Subcutaneous adipose tissue (tissue), 4 donors: ENCODE results near the gene GIMD1. TPM values are rescaled to one million over a fixed set of nuclear protein-coding genes. Genes with fewer than 3 reads are reported as not detected.

Source experiments
- total RNA-seq, 4 donors: library from RNA; depleted of rRNA; stranded (reverse); fragments of >200 nt; gene quantifications; one replicate each; pipeline ENCODE4 v1.1.0, GENCODE V29; 2016
- TF ChIP-seq, protein P1 (sequence below): fragments of 450-650 bp; IDR thresholded peaks from one replicate; pipeline ENCODE4 v1.5.1; 2016; ENCODE audit warnings: low read depth, mild to moderate bottlenecking, control low read depth, antibody characterized with exemption, moderate library complexity

GIMD1 gene
- total RNA-seq, 4 donors from 2014 or later: not detected

DNA sequence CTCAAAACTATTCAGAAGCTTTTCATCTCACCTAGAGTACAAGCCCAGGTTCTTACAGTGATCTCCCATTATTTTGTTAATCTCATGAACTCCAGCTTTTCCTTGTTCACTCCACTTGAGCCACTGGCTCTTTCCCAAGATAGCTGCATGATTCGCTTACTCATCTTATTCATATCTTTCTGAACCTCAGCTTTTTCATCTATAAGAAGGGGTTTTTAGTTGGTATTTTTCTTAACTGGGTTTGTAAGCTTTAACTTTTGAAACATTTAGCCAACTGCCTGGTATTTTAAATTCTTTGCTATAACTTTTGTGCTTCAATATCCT lies 24.0 kb downstream of the GIMD1 start:
- TF ChIP-seq, protein P1, sequence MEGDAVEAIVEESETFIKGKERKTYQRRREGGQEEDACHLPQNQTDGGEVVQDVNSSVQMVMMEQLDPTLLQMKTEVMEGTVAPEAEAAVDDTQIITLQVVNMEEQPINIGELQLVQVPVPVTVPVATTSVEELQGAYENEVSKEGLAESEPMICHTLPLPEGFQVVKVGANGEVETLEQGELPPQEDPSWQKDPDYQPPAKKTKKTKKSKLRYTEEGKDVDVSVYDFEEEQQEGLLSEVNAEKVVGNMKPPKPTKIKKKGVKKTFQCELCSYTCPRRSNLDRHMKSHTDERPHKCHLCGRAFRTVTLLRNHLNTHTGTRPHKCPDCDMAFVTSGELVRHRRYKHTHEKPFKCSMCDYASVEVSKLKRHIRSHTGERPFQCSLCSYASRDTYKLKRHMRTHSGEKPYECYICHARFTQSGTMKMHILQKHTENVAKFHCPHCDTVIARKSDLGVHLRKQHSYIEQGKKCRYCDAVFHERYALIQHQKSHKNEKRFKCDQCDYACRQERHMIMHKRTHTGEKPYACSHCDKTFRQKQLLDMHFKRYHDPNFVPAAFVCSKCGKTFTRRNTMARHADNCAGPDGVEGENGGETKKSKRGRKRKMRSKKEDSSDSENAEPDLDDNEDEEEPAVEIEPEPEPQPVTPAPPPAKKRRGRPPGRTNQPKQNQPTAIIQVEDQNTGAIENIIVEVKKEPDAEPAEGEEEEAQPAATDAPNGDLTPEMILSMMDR: no peak

DNA sequence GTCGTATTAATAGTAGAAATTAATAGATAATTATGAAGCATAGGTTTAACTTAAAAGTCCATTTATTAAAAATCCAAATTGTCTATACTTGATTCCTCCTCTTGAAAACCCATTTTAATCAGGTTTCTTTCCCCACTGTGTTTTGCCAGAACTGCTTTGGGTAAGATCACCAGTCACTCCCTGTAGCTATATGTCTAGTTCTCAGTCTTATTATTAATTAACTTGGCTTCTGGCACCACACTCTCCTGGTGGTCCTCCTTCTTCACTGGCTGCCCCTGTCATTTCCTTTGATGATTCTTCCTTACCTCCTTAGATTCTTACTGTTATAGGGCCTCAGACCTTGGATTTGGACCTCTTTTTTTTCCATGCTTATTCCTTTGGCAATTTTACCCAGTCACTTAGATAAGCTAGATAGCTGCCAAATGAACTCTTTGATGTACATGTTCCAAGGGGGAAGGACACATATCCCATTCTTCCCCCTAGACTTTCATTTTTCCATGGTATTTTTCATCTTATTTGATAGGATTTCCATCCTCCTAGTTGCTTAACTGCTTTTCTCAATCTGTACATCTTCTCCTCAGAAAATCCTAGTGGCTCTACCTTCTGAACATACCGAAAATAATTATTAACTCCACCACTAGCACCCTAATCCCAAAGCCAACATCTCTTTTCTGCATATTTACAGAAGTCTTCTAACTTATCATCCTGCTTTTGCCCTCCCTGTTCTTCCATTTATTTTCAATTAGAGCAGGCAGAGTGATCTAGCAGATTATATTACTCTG lies 24.5 kb downstream of the GIMD1 start:
- TF ChIP-seq, protein P1: no peak

DNA sequence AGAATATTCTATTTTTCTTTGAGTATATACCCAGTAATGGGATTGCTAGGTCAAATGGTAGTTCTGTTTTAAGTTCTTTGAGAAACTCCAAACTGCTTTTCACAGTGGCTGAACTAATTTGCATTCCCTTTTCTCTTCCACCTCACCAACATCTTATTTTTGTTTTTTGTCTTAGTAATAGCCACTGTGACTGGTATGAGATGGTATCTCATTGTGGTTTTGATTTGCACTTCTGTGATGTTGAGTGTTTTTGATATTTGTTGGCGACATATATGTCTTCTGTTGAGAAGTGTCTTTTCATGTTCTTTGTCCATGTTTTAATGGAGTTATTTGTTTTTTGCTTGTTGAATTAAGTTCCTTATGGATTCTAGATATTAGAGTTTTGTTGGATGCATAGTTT lies 27.8 kb downstream of the GIMD1 start:
- TF ChIP-seq, protein P1: no peak

DNA sequence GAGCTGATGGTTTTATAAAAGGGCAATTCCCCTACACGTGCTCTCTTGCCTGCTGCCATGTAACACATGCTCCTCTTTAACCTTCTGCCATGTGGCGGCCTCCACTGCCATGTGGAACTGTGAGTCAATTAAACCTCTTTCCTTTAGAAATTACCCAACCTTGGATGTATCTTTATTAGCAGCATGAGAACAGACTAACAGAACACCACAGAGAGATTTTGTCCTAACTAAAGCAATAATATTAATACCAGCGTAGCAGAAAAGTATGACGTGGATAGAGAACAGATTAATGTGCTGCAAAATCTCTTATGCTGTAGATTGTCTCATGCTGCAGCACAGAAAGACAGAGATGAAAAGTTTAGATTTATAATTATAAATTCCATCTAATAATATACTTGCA lies 29.1 kb downstream of the GIMD1 start:
- TF ChIP-seq, protein P1: no peak

DNA sequence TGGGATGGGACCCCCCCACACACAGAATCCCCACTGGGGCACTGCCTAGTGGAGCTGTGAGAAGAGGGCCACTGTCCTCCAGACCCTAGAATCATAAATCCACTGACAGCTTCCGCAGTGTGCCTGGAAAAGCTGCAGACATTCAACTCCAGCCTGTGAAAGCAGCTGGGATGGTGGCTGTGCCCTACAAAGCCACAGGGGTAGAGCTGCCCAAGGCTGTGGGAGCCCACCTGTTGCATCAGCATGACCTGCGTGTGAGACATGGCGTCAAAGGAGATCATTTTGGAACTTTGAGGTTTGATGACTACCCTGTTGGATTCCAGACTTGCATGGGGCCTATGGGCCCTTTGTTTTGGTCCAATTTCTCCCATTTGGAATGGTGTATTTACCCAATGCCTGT lies 29.9 kb downstream of the GIMD1 start:
- TF ChIP-seq, protein P1: no peak

DNA sequence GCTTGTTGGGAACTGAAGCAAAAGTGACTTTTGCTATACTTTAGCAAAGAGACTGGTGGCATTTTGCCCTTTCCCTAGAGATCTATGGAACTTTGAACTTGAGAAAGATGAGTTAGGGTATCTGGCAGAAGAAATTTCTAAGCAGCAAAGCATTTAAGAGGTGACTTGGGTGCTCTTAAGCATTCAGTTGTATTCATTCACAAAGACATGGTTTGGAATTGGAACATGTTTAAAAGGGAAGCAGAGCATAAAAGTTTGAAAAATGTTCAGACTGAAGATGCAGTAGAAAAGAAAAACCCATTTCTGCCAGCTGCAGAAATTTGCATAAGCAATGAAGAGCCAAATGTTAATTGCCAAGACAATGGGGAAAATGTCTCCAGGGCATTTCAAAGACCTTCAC lies 30.7 kb downstream of the GIMD1 start:
- TF ChIP-seq, protein P1: no peak

DNA sequence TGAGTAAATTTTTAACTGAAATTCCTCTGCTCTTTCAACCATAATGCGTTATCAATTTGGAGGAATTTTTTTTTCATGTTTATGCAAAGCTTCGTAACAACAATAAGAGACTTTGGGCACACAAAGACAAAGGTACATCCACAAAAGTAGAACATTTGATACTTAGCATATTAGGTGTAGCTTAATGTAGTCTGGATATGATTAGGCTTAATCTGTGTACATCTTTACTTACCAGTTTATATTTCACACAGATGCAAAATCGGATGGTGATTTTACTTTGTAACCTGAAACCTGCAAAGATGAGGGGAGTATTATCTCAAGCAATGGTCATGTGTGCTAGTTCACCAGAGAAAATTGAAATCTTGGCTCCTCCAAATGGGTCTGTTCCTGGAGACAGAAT lies 32.0 kb downstream of the GIMD1 start:
- TF ChIP-seq, protein P1: no peak
